Measurements from ENCODE around the gene FLOT2.
"Not testable (repeated sequence)": the region's sequence is repeated elsewhere in the genome, so short reads cannot be mapped to it uniquely, and the experiment has no call there.

Gene FLOT2

DNA sequence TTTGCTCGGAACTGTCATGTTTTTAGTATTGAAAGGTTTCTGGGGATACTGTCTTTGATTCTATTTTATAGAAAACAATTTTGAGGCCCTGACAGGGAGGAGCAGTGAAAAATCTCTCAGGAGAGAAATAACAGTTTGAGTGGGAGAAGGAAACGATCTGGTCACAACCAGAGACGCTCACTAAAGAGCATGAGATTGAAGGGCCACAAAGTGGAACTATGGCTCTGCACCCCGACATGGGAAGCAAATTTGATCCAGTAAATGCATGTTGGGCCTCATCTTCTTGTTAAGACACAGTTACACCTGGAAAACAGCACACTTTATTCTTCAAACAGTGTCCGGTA lies 42.2 kb downstream of the FLOT2 start:
- Histone ChIP-seq H3K4me3 (replicated peaks; ENCODE audit: low read depth, low read length) (peak overlapping the region; percentile 85), H3K36me3 (ENCODE audit: control insufficient read depth, insufficient read depth, low read length) (peaks cover 10% of the 10 kb centered on the region), H3K27me3 (replicated peaks; ENCODE audit: control insufficient read depth, insufficient read depth, low read length) (no peaks in the 10 kb centered on the region)
- DNase-seq (ENCODE audit: extremely low read depth, insufficient read length): no peak
- TF ChIP-seq CTCF (IDR thresholded peaks at IDR 0.05; ENCODE audit: insufficient read depth, low read length, poor library complexity, severe bottlenecking): no peak

- peak; percentile 78 for DNase-seq (ENCODE audit: extremely low read depth, insufficient read length)
- peak; percentile 12 for TF ChIP-seq CTCF (IDR thresholded peaks at IDR 0.05; ENCODE audit: insufficient read depth, low read length, poor library complexity, severe bottlenecking)
Observed at GRCh38 chr17:28854457-28855335, 42.8 kb downstream of the FLOT2 start, which contains the start of gene ERAL1. Gene ERAL1 (plus strand): TSS chr17:28855016. CDS start chr17:28855035, 19 bp downstream.

DNA sequence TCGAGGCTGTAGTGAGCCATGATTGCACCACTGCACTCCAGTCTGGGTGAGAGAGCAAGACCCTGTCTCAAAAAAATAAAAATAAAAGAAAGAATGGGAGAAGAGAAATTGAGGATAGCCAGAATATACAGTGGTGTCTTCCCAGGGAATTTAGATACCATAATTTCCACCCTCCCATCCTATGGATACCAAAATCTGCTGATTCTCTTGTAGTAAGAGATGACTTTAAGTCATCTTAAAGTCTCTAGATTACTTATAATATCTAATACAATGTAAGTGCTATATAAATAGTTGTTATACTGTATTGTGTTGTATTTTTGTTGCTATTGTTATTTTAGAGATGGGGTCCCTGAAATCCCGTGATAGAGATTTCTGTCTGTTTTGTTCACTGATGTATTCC lies 44.2 kb downstream of the FLOT2 start:
- no peak for DNase-seq (ENCODE audit: extremely low read depth, insufficient read length)
- Histone ChIP-seq H3K36me3 (ENCODE audit: control insufficient read depth, insufficient read depth, low read length) (peaks cover 2% of the 10 kb centered on the region; the same call in 1 of the 2 replicates), H3K27me3 (replicated peaks; ENCODE audit: control insufficient read depth, insufficient read depth, low read length) (no peaks in the 10 kb centered on the region), H3K4me3 (replicated peaks; ENCODE audit: low read depth, low read length) (no peak overlapping the region)
- no peak for TF ChIP-seq CTCF (IDR thresholded peaks at IDR 0.05; ENCODE audit: insufficient read depth, low read length, poor library complexity, severe bottlenecking)

More at GRCh38 chr17:28854457-28855335, 42.8 kb downstream of the FLOT2 start, which contains the start of gene ERAL1:
- peaks cover 9% of the 10 kb centered on the region for H3K36me3 ChIP-seq (ENCODE audit: control insufficient read depth, insufficient read depth, low read length)
- peak within 1 kb of the TSS; percentile 85 for H3K4me3 ChIP-seq (replicated peaks; ENCODE audit: low read depth, low read length)
- no peaks in the 10 kb centered on the region for H3K27me3 ChIP-seq (replicated peaks; ENCODE audit: control insufficient read depth, insufficient read depth, low read length)

DNA sequence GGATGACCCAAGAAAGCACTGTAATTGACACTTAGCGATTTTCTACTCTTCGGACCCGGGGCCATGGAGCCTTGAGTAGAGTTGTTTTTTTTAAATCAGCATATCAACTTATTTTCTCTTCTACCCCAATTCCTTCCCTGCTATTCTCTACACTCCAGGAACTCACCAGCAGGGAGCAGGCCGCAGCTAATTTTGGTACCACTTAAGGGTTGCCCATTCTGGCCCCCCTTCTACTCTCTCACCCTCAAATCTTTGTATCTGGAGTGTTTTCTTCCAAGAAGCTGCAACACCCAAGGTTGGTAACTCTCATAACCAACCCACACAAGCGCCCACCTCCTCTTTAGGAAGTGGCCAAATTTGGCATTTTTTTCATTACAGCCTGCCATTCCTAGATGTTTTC lies 48.3 kb downstream of the FLOT2 start:
- no peaks in the 10 kb centered on the region for H3K27me3 ChIP-seq (replicated peaks; ENCODE audit: control insufficient read depth, insufficient read depth, low read length)
- no peak overlapping the region for H3K4me3 ChIP-seq (replicated peaks; ENCODE audit: low read depth, low read length)
- DNase-seq (ENCODE audit: extremely low read depth, insufficient read length): no peak
- TF ChIP-seq CTCF (IDR thresholded peaks at IDR 0.05; ENCODE audit: insufficient read depth, low read length, poor library complexity, severe bottlenecking): no peak
- no peaks in the 10 kb centered on the region for H3K36me3 ChIP-seq (ENCODE audit: control insufficient read depth, insufficient read depth, low read length)

- not testable (repeated sequence) for H3K4me3 ChIP-seq (replicated peaks; ENCODE audit: low read depth, low read length); H3K27me3 ChIP-seq (replicated peaks; ENCODE audit: control insufficient read depth, insufficient read depth, low read length); H3K36me3 ChIP-seq (ENCODE audit: control insufficient read depth, insufficient read depth, low read length)
- DNase-seq (ENCODE audit: extremely low read depth, insufficient read length): peak; percentile 40
- TF ChIP-seq CTCF (IDR thresholded peaks at IDR 0.05; ENCODE audit: insufficient read depth, low read length, poor library complexity, severe bottlenecking): peak; percentile 54
Observed at GRCh38 chr17:28848667-28849066, 48.9 kb downstream of the FLOT2 start.

GRCh38 chr17:28846699-28847098 lies 50.8 kb downstream of the FLOT2 start:
- H3K36me3 ChIP-seq (ENCODE audit: control insufficient read depth, insufficient read depth, low read length); DNase-seq (ENCODE audit: extremely low read depth, insufficient read length); H3K4me3 ChIP-seq (replicated peaks; ENCODE audit: low read depth, low read length); H3K27me3 ChIP-seq (replicated peaks; ENCODE audit: control insufficient read depth, insufficient read depth, low read length): not testable (repeated sequence)
